H1 (cell line): ENCODE data around the gene OR7G2. TPM values are rescaled to one million over a fixed set of nuclear protein-coding genes. Genes with fewer than 3 reads are reported as not detected.
A peak's percentile ranks its signal among the peaks of the same experiment; 100 is the strongest.

Experiments used
- CTCF ChIA-PET: fragments of 300-600 bp; sonication (Branson Sonifier 250); formaldehyde crosslinking; loops from one replicate; lab custom pipeline; 2021; ENCODE audit not compliant: partially characterized antibody; lab: Charles Lee
- POLR2A ChIA-PET: fragments of 300-600 bp; sonication (Branson Sonifier 250); formaldehyde crosslinking; loops from one replicate; lab custom pipeline; 2021; ENCODE audit warnings: inconsistent platforms; ENCODE audit not compliant: partially characterized antibody; lab: Charles Lee
- DNase-seq, 2 experiments: peaks; one replicate each; pipeline versions ENCODE4 v3.0.0 to v3.0.0-alpha.2; 2010 to 2022; ENCODE audit warnings: low spot score in 2 of 2, low read depth in 1 of 2, mixed read lengths in 1 of 2
- FAIRE-seq: peaks from 2 replicates; lab custom pipeline; 2011; peaks lifted over from hg19 to GRCh38; lab: Jason Lieb, UNC
- H2AFZ ChIP-seq: 2 replicates; pipeline ENCODE4 v1.8.1; 2012; ENCODE audit warnings: low read length, inconsistent platforms
- H2AK5ac ChIP-seq: 2 replicates; pipeline ENCODE4 v1.6.1; 2013; ENCODE audit warnings: low read depth, low read length
- H2BK120ac ChIP-seq: replicated peaks from 2 replicates; pipeline ENCODE3; 2013; ENCODE audit warnings: low read depth, low read length, inconsistent platforms
- H2BK12ac ChIP-seq: 2 replicates; pipeline ENCODE4 v1.6.1; 2013; ENCODE audit warnings: low read depth, low read length
- H2BK15ac ChIP-seq: 2 replicates; pipeline ENCODE4 v1.6.1; 2013; ENCODE audit warnings: low read length
- H2BK20ac ChIP-seq: 2 replicates; pipeline ENCODE4 v1.6.1; 2013; ENCODE audit warnings: low read length
- H2BK5ac ChIP-seq: 2 replicates; pipeline ENCODE4 v1.6.1; 2013; ENCODE audit warnings: low read depth, low read length
- H3K14ac ChIP-seq: 2 replicates; pipeline ENCODE4 v1.6.1; 2013; ENCODE audit warnings: inconsistent platforms; ENCODE audit not compliant: insufficient read length
- H3K18ac ChIP-seq: 2 replicates; pipeline ENCODE4 v1.6.1; 2013; ENCODE audit warnings: low read length; ENCODE audit errors: extremely low read depth
- H3K23ac ChIP-seq: 2 replicates; pipeline ENCODE4 v1.6.1; 2013; ENCODE audit warnings: inconsistent platforms; ENCODE audit not compliant: insufficient read length
- H3K23me2 ChIP-seq: 2 replicates; pipeline ENCODE4 v1.6.1; 2013; ENCODE audit warnings: low read depth, low read length
- H3K27ac ChIP-seq: 2 replicates; pipeline ENCODE4 v1.6.1; 2011; ENCODE audit warnings: low read depth, low read length, inconsistent platforms
- H3K27me3 ChIP-seq, 4 experiments: replicated peaks in 1 of 4; 1 replicate in 1 of 4; 2 replicates in 3 of 4; pipeline versions ENCODE4 v1.6.1 to v1.8.1; 2011 to 2013; ENCODE audit warnings: low read length in 3 of 4, mild to moderate bottlenecking in 3 of 4, inconsistent platforms in 2 of 4, mixed read lengths in 2 of 4, moderate library complexity in 1 of 4; ENCODE audit not compliant: control insufficient read depth in 3 of 4, insufficient read depth in 3 of 4; ENCODE audit errors: extremely low read depth in 1 of 4
- H3K36me3 ChIP-seq, 4 experiments: 2 replicates each; pipeline versions ENCODE4 v1.6.1 to v1.8.1; 2011 to 2013; ENCODE audit warnings: mild to moderate bottlenecking in 4 of 4, low read length in 3 of 4, moderate library complexity in 2 of 4, control low read depth in 1 of 4, inconsistent platforms in 1 of 4; ENCODE audit not compliant: insufficient read depth in 4 of 4, control insufficient read depth in 2 of 4
- H3K4ac ChIP-seq: replicated peaks from 2 replicates; pipeline ENCODE3; 2013; ENCODE audit warnings: low read length, low read depth, mixed read lengths, inconsistent platforms; ENCODE audit not compliant: insufficient read length
- H3K4me1 ChIP-seq, 4 experiments: replicated peaks in 1 of 4; 1 replicate in 1 of 4; 2 replicates in 3 of 4; pipeline versions ENCODE4 v1.6.1 to v1.8.1; 2011 to 2013; ENCODE audit warnings: low read length in 3 of 4, inconsistent platforms in 2 of 4, mixed read lengths in 1 of 4; ENCODE audit not compliant: insufficient read depth in 4 of 4, control insufficient read depth in 3 of 4
- H3K4me2 ChIP-seq, 2 experiments: 2 replicates each; pipeline versions ENCODE4 v1.6.1 to v1.8.1; 2011 to 2013; ENCODE audit warnings: low read depth in 2 of 2, low read length in 2 of 2, control low read depth in 1 of 2, inconsistent platforms in 1 of 2, mild to moderate bottlenecking in 1 of 2; ENCODE audit not compliant: insufficient read depth in 1 of 2
- H3K4me3 ChIP-seq, 4 experiments: fragments of 200-600, 300-600 bp in 1 of 4; sonication (generic), shearing (Covaris generic), sonication (Bioruptor Twin) in 1 of 4; 2 replicates each; pipeline versions ENCODE4 v1.5.1 to v1.8.1; 2011 to 2016; ENCODE audit warnings: low read length in 4 of 4, low read depth in 3 of 4, control low read depth in 2 of 4, inconsistent platforms in 2 of 4, mild to moderate bottlenecking in 2 of 4, mixed read lengths in 1 of 4, moderate library complexity in 1 of 4; ENCODE audit not compliant: insufficient read depth in 2 of 4; ENCODE audit errors: extremely low read depth in 1 of 4
- H3K56ac ChIP-seq: replicated peaks from 2 replicates; pipeline ENCODE3; 2013; ENCODE audit warnings: low read depth, mild to moderate bottlenecking, mixed read lengths, low read length, inconsistent platforms; ENCODE audit not compliant: insufficient read length
- H3K79me1 ChIP-seq: 2 replicates; pipeline ENCODE4 v1.6.1; 2013; ENCODE audit warnings: low read depth, low read length, control low read depth
- H3K79me2 ChIP-seq, 2 experiments: 2 replicates each; pipeline versions ENCODE4 v1.6.1 to v1.8.1; 2012 to 2013; ENCODE audit warnings: low read length in 2 of 2, mild to moderate bottlenecking in 2 of 2, inconsistent platforms in 1 of 2; ENCODE audit not compliant: insufficient read depth in 2 of 2, control insufficient read depth in 1 of 2
- H3K9ac ChIP-seq, 4 experiments: replicated peaks in 1 of 4; 1 replicate in 1 of 4; 2 replicates in 3 of 4; pipeline versions ENCODE4 v1.6.1 to v1.8.1; 2011 to 2013; ENCODE audit warnings: low read depth in 3 of 4, low read length in 3 of 4, control low read depth in 2 of 4, mild to moderate bottlenecking in 2 of 4, moderate library complexity in 2 of 4, inconsistent platforms in 1 of 4; ENCODE audit errors: extremely low read depth in 1 of 4
- H3K9me3 ChIP-seq, 2 experiments: 2 replicates each; pipeline versions ENCODE4 v1.6.1 to v1.8.1; 2012 to 2013; ENCODE audit warnings: mild to moderate bottlenecking in 2 of 2, moderate library complexity in 2 of 2, control low read depth in 1 of 2, inconsistent platforms in 1 of 2, low read depth in 1 of 2, low read length in 1 of 2, mixed read lengths in 1 of 2; ENCODE audit not compliant: insufficient read depth in 2 of 2
- H4K20me1 ChIP-seq, 2 experiments: replicated peaks in 1 of 2; 2 replicates each; pipeline versions ENCODE3 to v1.8.1; 2011 to 2013; ENCODE audit warnings: inconsistent platforms in 2 of 2, low read length in 2 of 2, mild to moderate bottlenecking in 1 of 2; ENCODE audit not compliant: insufficient read depth in 2 of 2, control insufficient read depth in 1 of 2
- H4K5ac ChIP-seq: 2 replicates; pipeline ENCODE4 v1.6.1; 2013; ENCODE audit warnings: low read length, low read depth, mixed read lengths, inconsistent platforms; ENCODE audit not compliant: insufficient read length
- H4K8ac ChIP-seq: 2 replicates; pipeline ENCODE4 v1.8.0; 2013; ENCODE audit warnings: mild to moderate bottlenecking, moderate library complexity, low read length, inconsistent platforms; ENCODE audit not compliant: insufficient read depth; ENCODE audit errors: extremely low read depth
- H4K91ac ChIP-seq: replicated peaks from 2 replicates; pipeline ENCODE3; 2013; ENCODE audit warnings: low read length, mixed read lengths, inconsistent platforms; ENCODE audit not compliant: insufficient read length
- ASH2L ChIP-seq: fragments of 200-600, 300-600 bp; sonication (generic); IDR thresholded peaks from one replicate; pipeline ENCODE4 v1.7.1; 2017; ENCODE audit warnings: low read length
- CEBPB ChIP-seq: IDR thresholded peaks from 2 replicates; pipeline ENCODE4 v1.6.1; 2012; ENCODE audit warnings: low read depth, low read length
- CTBP2 ChIP-seq: IDR thresholded peaks from 2 replicates; pipeline ENCODE4 v1.7.0; 2011; ENCODE audit warnings: borderline replicate concordance, mild to moderate bottlenecking, moderate library complexity, mixed read lengths, low read length; ENCODE audit not compliant: insufficient read depth, insufficient read length
- FOSL1 ChIP-seq: IDR thresholded peaks from 2 replicates; pipeline ENCODE4 v1.6.1; 2011; ENCODE audit warnings: mild to moderate bottlenecking, low read depth, low read length, moderate library complexity; ENCODE audit not compliant: insufficient read depth
- GABPA ChIP-seq: IDR thresholded peaks from 2 replicates; pipeline ENCODE4 v1.6.1; 2011; ENCODE audit warnings: mild to moderate bottlenecking, low read length, moderate library complexity, borderline replicate concordance; ENCODE audit not compliant: insufficient read depth
- RFX5 ChIP-seq: IDR thresholded peaks from 2 replicates; pipeline ENCODE4 v1.6.1; 2011; ENCODE audit warnings: low read depth, low read length, improper control_type of control experiment, borderline replicate concordance
- SP4 ChIP-seq: IDR thresholded peaks from 2 replicates; pipeline ENCODE4 v1.6.1; 2012; ENCODE audit warnings: low read length, inconsistent platforms
- TBP ChIP-seq: IDR thresholded peaks from 2 replicates; pipeline ENCODE4 v1.6.1; 2011; ENCODE audit warnings: low read depth, low read length, improper control_type of control experiment
- ZNF274 ChIP-seq: IDR thresholded peaks from 2 replicates; pipeline ENCODE4 v1.7.0; 2012; ENCODE audit warnings: low read length, borderline replicate concordance; ENCODE audit errors: extremely low read depth
- WGBS, 2 experiments: shearing (Covaris generic) in 1 of 2; methylation state at CpG; one replicate each; pipeline versions ENCODE4 v1.1.6 to v1.1.7; 2013 to 2015; ENCODE audit warnings: low lambda C conversion rate in 2 of 2, mixed read lengths in 2 of 2, inconsistent platforms in 1 of 2, low coverage in 1 of 2, missing lambda C conversion rate in 1 of 2; ENCODE audit not compliant: insufficient replicate concordance in 2 of 2, insufficient coverage in 1 of 2, insufficient read length in 1 of 2; ENCODE audit errors: extremely low coverage in 1 of 2, missing lambda C conversion rate in 1 of 2; 5-methylcytosine and 5-hydroxymethylcytosine counted together
- polyA plus RNA-seq, 7 experiments: library from polyadenylated mRNA; depleted of rRNA in 3 of 7; stranded (reverse) in 5 of 7; unstranded in 2 of 7; fragments of >200 nt in 5 of 7; fragments of 200-250 nt in 2 of 7; gene quantifications; 1 replicate in 5 of 7; 2 replicates in 1 of 7; 4 replicates in 1 of 7; pipeline versions ENCODE4 v1.2.1 to v1.2.3, GENCODE V29; 2011 to 2013; ENCODE audit warnings: missing spikeins in 2 of 7, mixed read lengths in 2 of 7
- total RNA-seq: library from RNA; stranded (reverse); fragmentation: NEBNext Ultra II Directional; extraction: Animal tissue kit (Norgen Biotek cat#: 25700); gene quantifications from 2 replicates; pipeline ENCODE4 v1.2.1, GENCODE V29; 2021
- TF ChIP-seq, protein P1 (sequence below): IDR thresholded peaks from 2 replicates; pipeline ENCODE4 v1.6.1; 2011; ENCODE audit warnings: low read length, improper control_type of control experiment
- TF ChIP-seq, protein P2 (sequence below): IDR thresholded peaks from 2 replicates; pipeline ENCODE4 v1.6.1; 2011; ENCODE audit warnings: low read depth, mild to moderate bottlenecking, low read length; ENCODE audit not compliant: insufficient read depth

OR7G2 gene
- total and polyA plus RNA-seq, 2 of the 8 experiments (the other 6 are each of a cell fraction or from before 2014, with no cell fraction given): not detected

DNA sequence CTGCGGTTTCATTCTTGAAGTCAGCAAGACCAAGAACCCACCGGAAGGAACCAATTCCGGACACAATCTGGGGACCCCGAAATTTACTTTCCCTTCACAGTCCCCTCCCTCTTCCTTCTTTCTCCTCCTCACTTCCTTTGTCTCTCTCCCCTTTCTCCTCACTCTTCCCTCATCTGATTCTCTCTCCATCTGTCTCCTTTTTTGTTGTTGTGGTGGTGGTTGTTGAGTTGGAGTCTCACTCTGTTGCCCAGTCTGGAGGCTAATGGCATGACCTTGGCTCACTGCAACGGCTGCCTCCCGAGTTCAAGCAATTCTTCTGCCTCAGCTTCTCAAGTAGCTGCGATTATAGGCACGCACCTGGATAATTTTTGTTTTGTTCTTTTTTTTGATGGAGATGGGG lies 53.1 kb downstream of the OR7G2 start:
- FAIRE-seq (no peak), DNase-seq (no peak)
- CTCF ChIA-PET: interaction anchor here (1.3 to 1.4 kb wide), 2 partner anchors 10 to 45 kb away, joined by 5 to 6 read pairs; no protein-coding TSS in a partner anchor
- Histone ChIP-seq H2BK20ac (peak overlapping the region; percentile 90; the same call in 1 of the 2 replicates), H3K4me3 (peak overlapping the region in 1 of 4 experiments; percentile 37; a peak in 1 of 8 replicates), H3K9ac (no peak overlapping the region), H3K56ac (no peak overlapping the region), H4K8ac (0 out of 2 replicates have a peak overlapping the region, but pooled peaks have one; percentile 54), H3K27me3 (no peaks in the 10 kb centered on the region), H2AK5ac (0 out of 2 replicates have a peak overlapping the region, but pooled peaks have one; percentile 39), H3K23me2 (no peaks in the 10 kb centered on the region; the same call in 1 of the 2 replicates), H3K79me1 (no peaks in the 10 kb centered on the region), H3K14ac (no peak overlapping the region), H2BK15ac (no peak overlapping the region), H3K18ac (peak overlapping the region; percentile 15), H4K91ac (no peak overlapping the region), H3K4me2 (peak overlapping the region in 1 of 2 experiments; percentile 74; a peak in 2 of 4 replicates), H3K79me2 (no peaks in the 10 kb centered on the region), H4K5ac (peak overlapping the region; percentile 3), H3K9me3 (no peaks in the 10 kb centered on the region), H3K36me3 (no peaks in the 10 kb centered on the region), H4K20me1 (no peaks in the 10 kb centered on the region), H2BK5ac (peak overlapping the region; percentile 90), H2BK120ac (no peak overlapping the region), H2BK12ac (peak overlapping the region; percentile 29; the same call in 1 of the 2 replicates), H3K4ac (no peak overlapping the region), H3K23ac (no peak overlapping the region), H3K4me1 (peaks cover 4 to 16% (median 8%) of the 10 kb centered on the region in 4 experiments; a peak in 6 of 7 replicates), H2AFZ (no peak overlapping the region), H3K27ac (no peak overlapping the region)
- 93% methylated on average over 8 of the region's 8 CpGs; no CpG with 5 or more reads in 1 of the 2 experiments for WGBS, 2 experiments
- POLR2A ChIA-PET: interaction anchor here (1.1 to 2.1 kb wide), 3 partner anchors 8 to 16 kb away, joined by 3 to 12 read pairs (median 5); no protein-coding TSS in a partner anchor
- TF ChIP-seq ZNF274: no peak
- no peak for TF ChIP-seq TBP
- TF ChIP-seq, protein P1, sequence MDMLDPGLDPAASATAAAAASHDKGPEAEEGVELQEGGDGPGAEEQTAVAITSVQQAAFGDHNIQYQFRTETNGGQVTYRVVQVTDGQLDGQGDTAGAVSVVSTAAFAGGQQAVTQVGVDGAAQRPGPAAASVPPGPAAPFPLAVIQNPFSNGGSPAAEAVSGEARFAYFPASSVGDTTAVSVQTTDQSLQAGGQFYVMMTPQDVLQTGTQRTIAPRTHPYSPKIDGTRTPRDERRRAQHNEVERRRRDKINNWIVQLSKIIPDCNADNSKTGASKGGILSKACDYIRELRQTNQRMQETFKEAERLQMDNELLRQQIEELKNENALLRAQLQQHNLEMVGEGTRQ: no peak
- TF ChIP-seq RFX5: no peak
- no peak for TF ChIP-seq FOSL1
- no peak for TF ChIP-seq SP4
- TF ChIP-seq, protein P2, sequence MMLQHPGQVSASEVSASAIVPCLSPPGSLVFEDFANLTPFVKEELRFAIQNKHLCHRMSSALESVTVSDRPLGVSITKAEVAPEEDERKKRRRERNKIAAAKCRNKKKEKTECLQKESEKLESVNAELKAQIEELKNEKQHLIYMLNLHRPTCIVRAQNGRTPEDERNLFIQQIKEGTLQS: no peak
- TF ChIP-seq CEBPB: no peak
- TF ChIP-seq CTBP2: no peak
- no peak for TF ChIP-seq GABPA
- no peak for TF ChIP-seq ASH2L
